Neural crest cell (in vitro differentiated cells): Measurements from ENCODE around the gene UBTD1. TPM values are rescaled to one million over a fixed set of nuclear protein-coding genes. Genes with fewer than 3 reads are reported as not detected.

Experiments used
- DNase-seq: peaks from one replicate; pipeline ENCODE4 v3.0.0; 2021; ENCODE audit warnings: low read depth, mixed read lengths, low spot score
- H3K27ac Mint-ChIP-seq: one replicate; pipeline ENCODE4 v1.8.0; 2021; ENCODE audit warnings: mild to moderate bottlenecking, mixed read lengths; ENCODE audit not compliant: unreplicated experiment
- H3K27me3 Mint-ChIP-seq: 2 replicates; pipeline ENCODE4 v1.8.0; 2021; ENCODE audit warnings: low read depth, mild to moderate bottlenecking, mixed read lengths
- H3K36me3 Mint-ChIP-seq: 2 replicates; pipeline ENCODE4 v1.8.0; 2021; ENCODE audit warnings: low read depth, mild to moderate bottlenecking, mixed read lengths
- H3K4me1 Mint-ChIP-seq: 2 replicates; pipeline ENCODE4 v1.8.0; 2021; ENCODE audit warnings: mixed read lengths
- H3K4me3 Mint-ChIP-seq: one replicate; pipeline ENCODE4 v1.8.0; 2021; ENCODE audit warnings: mild to moderate bottlenecking, mixed read lengths
- H3K9me3 Mint-ChIP-seq: 2 replicates; pipeline ENCODE4 v1.8.0; 2021; ENCODE audit warnings: mixed read lengths
- total RNA-seq: library from RNA; stranded (reverse); gene quantifications from 2 replicates; pipeline ENCODE4 v1.2.1, GENCODE V29; 2021
- TF ChIP-seq, protein P1 (sequence below): fragments of 200-600 bp; sonication (generic); conservative IDR thresholded peaks from 2 replicates; pipeline ENCODE4 v1.5.0; 2021; ENCODE audit warnings: antibody characterized with exemption, mild to moderate bottlenecking

Gene UBTD1
- total RNA-seq, 1 donor from 2014 or later: 8.7 TPM

DNA sequence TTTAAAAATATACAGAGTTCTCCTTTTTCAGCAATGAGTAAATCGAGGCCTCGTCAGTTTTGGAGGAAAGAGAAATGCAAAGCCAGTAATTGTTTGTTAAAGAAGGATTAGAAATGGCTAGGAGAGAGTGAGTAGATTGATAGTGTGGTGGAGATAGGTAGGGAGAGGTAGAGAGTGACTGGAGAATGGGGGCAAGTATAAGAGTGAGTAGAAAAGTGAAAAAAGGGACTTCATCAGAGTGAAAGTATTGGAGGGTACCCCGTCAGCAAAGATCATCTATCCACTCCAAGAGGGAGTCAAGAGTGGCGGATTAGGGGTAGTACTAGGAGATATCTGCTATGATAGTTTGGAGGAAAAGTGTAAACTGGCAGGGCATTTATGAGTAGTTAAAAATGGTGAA lies 64.6 kb downstream of the UBTD1 start:
- Mint-ChIP-seq H3K4me3 (no peak overlapping the region), H3K9me3 (no peaks in the 10 kb centered on the region), H3K27me3 (no peaks in the 10 kb centered on the region), H3K4me1 (peaks cover 8% of the 10 kb centered on the region), H3K36me3 (no peaks in the 10 kb centered on the region), H3K27ac (no peak overlapping the region)
- TF ChIP-seq, protein P1, sequence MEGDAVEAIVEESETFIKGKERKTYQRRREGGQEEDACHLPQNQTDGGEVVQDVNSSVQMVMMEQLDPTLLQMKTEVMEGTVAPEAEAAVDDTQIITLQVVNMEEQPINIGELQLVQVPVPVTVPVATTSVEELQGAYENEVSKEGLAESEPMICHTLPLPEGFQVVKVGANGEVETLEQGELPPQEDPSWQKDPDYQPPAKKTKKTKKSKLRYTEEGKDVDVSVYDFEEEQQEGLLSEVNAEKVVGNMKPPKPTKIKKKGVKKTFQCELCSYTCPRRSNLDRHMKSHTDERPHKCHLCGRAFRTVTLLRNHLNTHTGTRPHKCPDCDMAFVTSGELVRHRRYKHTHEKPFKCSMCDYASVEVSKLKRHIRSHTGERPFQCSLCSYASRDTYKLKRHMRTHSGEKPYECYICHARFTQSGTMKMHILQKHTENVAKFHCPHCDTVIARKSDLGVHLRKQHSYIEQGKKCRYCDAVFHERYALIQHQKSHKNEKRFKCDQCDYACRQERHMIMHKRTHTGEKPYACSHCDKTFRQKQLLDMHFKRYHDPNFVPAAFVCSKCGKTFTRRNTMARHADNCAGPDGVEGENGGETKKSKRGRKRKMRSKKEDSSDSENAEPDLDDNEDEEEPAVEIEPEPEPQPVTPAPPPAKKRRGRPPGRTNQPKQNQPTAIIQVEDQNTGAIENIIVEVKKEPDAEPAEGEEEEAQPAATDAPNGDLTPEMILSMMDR: no peak
- DNase-seq: no peak

DNA sequence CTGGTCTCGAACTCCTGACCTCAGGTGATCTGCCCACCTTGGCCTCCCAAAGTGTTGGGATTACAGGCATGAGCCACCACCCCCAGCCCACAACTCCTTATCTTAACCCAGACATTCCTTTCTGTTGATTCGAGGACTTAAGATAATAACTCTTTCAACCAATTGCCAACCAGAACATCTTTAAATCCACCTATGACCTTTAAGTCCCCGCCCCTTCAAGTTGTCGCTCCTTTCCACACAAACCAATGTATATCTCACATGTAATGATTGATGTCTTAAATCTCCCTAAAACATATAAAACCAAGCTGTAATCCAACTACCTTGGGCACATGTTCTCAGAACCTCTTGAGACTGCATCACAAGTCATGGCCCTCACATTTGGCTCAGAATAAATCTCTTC lies 66.1 kb downstream of the UBTD1 start:
- TF ChIP-seq, protein P1: no peak
- no peak for DNase-seq
- H3K27ac Mint-ChIP-seq: no peak overlapping the region
- H3K4me1 Mint-ChIP-seq: peaks cover 8% of the 10 kb centered on the region
- no peaks in the 10 kb centered on the region for H3K36me3 Mint-ChIP-seq
- no peaks in the 10 kb centered on the region for H3K9me3 Mint-ChIP-seq
- H3K4me3 Mint-ChIP-seq: no peak overlapping the region
- H3K27me3 Mint-ChIP-seq: no peaks in the 10 kb centered on the region

DNA sequence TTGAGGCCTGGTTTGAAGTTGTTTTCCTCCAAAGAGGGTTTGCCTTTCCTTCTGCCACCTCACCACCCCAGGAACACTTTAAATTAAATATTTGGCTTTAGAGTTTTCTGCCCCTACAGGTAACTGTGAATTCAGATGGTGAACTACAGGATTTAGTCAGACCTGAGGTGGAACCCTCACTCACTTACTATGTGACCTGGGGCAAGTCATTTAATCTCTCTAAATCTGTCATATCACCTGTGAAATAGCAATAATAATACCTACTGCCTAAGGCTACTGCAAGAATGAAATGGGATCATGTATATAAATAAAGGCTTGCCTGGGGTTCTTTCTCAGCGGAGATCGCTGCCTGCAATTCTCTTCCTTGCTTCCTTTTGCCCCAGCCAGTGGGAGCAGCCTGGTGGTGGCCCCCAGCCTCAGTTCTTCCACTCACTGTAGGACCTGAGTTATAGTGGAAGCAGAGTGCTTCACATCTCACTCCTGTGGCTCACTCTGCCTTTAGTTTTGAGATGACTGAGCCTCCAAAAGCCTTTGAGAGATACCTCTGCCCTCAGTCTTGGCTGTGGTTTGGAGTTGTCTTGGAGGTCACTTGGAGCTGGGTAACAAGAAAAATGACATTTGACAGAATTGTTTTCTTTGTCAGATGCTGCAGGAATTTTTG lies 67.7 kb downstream of the UBTD1 start:
- Mint-ChIP-seq H3K27ac (no peak overlapping the region), H3K9me3 (no peaks in the 10 kb centered on the region), H3K4me3 (no peak overlapping the region), H3K27me3 (no peaks in the 10 kb centered on the region), H3K36me3 (no peaks in the 10 kb centered on the region), H3K4me1 (peaks cover 4% of the 10 kb centered on the region)
- DNase-seq: no peak
- TF ChIP-seq, protein P1: no peak

DNA sequence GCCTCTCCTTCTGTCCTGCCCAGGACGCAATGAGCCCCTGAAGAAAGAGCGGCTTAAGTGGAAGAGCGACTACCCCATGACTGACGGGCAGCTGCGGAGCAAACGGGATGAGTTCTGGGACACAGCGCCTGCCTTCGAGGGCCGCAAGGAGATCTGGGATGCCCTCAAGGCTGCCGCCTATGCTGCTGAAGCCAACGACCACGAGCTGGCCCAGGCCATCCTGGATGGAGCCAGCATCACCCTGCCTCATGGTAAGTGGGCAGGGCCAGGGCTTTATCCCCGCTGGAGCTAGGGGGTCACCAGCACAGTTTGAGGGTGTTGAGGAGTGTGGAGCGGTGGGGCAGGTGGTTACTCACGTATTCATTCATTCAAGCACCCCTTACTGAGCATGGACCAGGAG lies 69.2 kb downstream of the UBTD1 start:
- no peak for DNase-seq
- H3K9me3 Mint-ChIP-seq: no peaks in the 10 kb centered on the region
- no peaks in the 10 kb centered on the region for H3K27me3 Mint-ChIP-seq
- H3K27ac Mint-ChIP-seq: no peak overlapping the region
- TF ChIP-seq, protein P1: no peak
- H3K4me3 Mint-ChIP-seq: no peak overlapping the region
- H3K36me3 Mint-ChIP-seq: no peaks in the 10 kb centered on the region
- no peaks in the 10 kb centered on the region for H3K4me1 Mint-ChIP-seq

DNA sequence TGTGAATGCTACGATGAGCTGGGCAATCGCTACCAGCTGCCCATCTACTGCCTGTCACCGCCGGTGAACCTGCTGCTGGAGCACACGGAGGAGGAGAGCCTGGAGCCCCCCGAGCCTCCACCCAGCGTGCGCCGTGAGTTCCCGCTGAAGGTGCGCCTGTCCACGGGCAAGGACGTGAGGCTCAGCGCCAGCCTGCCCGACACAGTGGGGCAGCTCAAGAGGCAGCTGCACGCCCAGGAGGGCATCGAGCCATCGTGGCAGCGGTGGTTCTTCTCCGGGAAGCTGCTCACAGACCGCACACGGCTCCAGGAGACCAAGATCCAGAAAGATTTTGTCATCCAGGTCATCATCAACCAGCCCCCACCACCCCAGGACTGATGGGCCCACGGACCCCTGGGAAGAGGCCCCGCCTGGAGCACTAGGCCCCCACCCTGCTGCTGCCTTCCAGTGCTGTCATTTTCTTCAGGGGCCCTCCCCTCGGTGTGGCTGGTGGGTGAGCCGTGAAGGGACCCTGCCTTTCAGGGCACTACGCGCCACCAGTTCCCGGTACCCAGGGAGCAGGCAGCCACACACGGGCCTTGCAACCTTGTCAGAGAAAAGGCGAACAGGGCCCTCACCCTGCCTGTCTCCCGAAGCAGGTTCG lies 71.5 kb downstream of the UBTD1 start:
- H3K9me3 Mint-ChIP-seq: no peaks in the 10 kb centered on the region
- no peak overlapping the region for H3K27ac Mint-ChIP-seq
- H3K4me1 Mint-ChIP-seq: no peaks in the 10 kb centered on the region
- TF ChIP-seq, protein P1: no peak
- no peak for DNase-seq
- H3K27me3 Mint-ChIP-seq: no peaks in the 10 kb centered on the region
- no peak overlapping the region for H3K4me3 Mint-ChIP-seq
- H3K36me3 Mint-ChIP-seq: no peaks in the 10 kb centered on the region
